NCI-H82 (cell line): ENCODE results near the gene ATE1.
"Not testable (repeated sequence)": the region's sequence is repeated elsewhere in the genome, so short reads cannot be mapped to it uniquely, and the experiment has no call there.

ENCODE experiments used
- DNase-seq: peaks from one replicate; lab custom pipeline; 2025; lab: John Stamatoyannopoulos, UW

The ATE1 gene

GRCh38 chr10:121830101-121830500 lies 97.7 kb downstream of the ATE1 start:
- no peak for DNase-seq

DNA sequence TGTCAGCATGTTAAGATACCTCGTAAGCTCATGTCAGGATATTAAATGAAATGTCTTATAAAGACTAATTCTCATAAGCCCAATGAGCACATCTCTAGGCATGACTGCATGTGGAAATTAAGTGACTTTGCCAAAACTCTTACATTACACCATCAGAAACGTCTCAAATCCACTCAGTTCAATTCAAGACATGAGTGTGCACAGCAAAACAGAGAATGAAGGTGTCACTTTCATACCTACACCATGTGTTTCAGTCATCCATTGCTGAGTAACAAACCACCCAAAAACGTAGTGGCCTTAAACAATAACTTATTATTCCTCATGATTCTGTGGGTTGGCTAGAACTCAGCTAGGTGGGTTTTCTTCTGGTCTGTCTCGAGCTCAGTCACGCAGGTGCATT lies 99.8 kb downstream of the ATE1 start:
- no peak for DNase-seq

DNA sequence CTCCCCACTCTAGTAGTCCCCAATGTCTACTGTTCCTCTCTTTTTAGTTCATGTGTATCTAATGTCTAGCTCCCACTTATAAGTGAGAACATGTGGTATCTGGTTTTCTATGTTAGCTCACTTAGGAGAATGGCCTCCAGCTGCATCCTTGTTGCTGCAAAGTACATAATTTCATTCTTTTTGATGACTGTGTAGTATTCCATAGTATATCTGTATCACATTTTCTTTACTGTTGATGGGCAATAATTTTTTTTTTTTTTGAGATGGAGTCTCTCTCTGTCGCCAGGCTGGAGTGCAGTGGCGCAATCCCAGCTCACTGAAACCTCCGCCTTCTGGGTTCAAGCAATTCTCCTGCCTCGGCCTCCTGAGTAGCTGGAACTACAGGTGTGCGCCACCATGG lies 101.1 kb downstream of the ATE1 start:
- not testable (repeated sequence) for DNase-seq

DNA sequence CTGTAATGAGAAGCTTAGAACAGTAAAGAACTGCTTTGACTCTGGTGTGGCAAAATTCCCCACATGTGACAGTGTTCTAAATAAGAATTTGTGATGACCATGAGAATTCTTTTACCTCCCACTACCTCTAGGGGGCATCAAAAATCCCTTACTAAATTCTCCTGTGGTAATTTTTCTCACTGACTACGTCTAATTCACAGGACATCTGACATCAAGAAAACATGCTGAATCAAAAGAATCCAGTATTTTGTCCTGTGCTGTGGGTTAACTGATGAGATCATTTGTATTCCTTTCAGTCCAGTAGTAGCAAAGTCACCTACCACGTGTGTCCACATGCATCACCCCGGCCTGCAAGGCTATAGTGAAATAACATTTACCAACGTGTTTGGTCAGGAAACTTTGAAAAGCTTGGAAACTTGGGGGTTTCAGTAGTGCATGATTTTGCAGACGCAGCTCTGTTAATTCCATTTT lies 103.8 kb downstream of the ATE1 start:
- peak; percentile 59 for DNase-seq

- DNase-seq, result no peak
These were observed 105.1 kb downstream of the ATE1 start for GRCh38 chr10:121822724-121823123.

- no peak for DNase-seq
These were observed 105.7 kb downstream of the ATE1 start for GRCh38 chr10:121822180-121822579.

DNA sequence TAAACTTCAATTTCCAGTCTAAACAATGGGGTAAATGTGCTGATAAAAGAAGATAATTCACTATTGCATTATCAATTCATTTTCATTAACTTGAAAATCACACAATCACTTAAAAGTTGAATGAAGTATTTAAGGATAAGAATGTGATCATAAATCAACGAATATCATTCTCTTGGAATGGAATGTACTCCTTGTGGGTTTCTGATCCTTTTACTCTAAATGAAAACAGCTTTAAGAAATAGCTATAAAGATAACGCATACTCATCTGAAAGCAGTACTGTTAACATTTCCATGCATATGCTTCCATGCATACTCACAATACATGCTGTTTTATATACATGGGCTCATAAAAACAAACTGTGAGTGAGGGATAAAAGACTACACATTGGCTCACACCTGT lies 108.8 kb downstream of the ATE1 start:
- DNase-seq, result no peak

- no peak for DNase-seq
These were observed 109.2 kb downstream of the ATE1 start for GRCh38 chr10:121818599-121818998.

- no peak for DNase-seq
These were observed 111.6 kb downstream of the ATE1 start for GRCh38 chr10:121816197-121816596.

DNA sequence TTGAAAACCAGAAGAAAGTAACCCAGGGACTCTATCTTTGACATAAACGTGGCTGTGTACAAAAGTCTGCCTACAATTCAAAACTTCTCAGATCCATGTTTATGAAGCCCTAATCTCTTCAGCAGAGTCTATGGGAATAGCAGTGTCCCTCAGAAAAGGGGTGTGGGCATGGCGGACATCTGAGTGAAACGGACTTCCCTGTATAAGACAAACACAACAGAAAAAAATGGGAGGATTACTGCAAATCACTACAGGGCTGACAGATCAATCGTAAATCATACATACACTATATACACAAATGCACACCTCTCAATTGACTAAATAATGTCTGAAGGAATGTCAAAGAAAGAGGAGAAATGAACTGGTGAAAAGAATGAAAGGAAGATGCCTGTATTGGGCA lies 114.0 kb downstream of the ATE1 start:
- no peak for DNase-seq

GRCh38 chr10:121813211-121813815 lies 114.5 kb downstream of the ATE1 start:
- DNase-seq, result no peak

DNA sequence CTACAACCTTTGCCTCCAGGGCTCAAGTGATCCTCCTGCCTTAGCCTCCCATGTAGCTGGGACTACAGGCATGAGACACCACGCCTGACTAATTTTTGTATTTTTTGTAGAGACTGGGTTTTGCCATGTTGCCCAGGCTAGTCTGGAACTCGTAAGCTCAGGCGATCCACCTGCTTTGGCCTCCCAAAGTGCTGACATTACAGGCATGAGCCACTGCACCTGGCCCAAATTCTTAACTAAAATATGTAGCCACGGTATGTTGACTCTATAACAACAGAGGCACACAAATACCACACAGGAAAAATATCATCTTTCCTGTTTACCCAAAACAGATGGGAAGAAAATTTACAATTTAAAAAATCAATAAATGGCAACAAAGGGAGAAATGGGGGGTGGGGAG lies 115.8 kb downstream of the ATE1 start:
- no peak for DNase-seq

DNA sequence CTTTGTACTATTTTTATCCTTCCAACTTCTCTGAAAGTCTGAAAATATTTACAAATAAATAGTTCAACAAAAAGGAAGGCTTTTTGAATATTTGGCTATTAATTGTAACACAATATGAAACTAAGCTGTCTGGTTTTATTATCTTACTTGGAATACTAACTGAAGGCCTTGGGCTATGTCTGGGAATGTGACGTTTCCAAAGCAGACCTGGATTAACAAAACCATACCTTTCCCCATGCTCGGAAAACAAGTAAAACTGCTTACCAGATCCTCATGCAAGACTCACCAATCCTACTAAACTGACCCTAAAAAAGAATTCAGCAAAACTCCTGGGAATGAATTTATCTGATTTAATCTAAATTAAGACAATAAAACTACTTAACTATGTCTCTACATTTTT lies 116.4 kb downstream of the ATE1 start:
- no peak for DNase-seq

DNA sequence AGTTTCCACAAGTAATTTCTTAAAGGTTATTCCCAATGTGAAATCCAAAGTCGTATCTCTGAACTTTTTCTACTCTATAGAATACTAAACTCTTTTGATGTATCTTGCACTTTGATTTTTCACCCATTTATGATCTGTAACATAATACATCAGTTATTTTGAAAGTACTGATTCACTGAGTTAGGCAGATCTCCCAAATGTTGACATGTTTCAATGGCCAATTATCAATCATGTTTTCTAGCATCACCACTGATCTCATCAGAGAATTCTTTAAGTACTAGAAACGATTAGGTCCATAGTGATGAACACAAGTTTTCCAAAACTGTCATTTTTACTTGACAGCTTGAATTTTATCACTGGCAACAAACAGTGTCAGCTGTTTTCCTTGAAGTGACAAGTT lies 119.0 kb downstream of the ATE1 start:
- no peak for DNase-seq

DNA sequence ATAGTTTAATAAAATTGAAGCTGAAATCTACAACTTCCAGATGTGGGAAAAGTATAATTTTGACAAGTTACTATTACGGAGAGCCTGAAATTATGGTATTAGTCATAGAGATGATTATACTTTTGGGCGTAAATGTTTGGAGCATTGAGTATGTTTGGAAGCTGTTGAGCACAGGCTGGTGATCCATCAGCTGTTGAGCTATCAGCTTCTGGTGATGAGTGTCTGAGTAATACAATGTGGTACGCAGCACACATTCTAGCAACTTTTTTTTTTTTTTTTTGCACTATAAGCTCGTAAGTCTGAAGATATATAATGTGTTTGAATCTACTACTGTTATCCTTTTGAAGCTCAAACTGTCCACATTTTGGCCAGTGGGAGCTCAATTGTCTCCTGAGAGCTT lies 123.4 kb downstream of the ATE1 start:
- DNase-seq, result no peak

DNA sequence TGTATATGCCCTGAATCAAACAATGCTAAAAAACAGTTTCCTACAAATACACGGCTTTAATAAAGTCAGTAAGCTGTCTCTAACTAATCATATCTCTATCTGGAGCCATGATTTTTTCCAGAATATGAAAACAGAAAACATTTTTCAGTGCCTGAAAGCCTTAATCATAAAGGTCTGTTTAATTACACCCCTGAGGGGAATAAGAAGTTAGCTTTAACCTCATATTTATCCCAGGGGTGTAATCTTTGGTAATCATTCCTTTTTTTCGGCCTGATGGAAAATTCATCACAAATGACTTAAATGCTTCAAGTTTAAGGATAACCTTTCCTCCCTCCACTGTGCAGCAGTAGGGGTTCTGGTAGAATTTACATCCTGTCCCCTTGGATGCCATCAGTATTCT lies 124.2 kb downstream of the ATE1 start:
- DNase-seq, result no peak

GRCh38 chr10:121800831-121801230 lies 127.0 kb downstream of the ATE1 start:
- DNase-seq, result no peak

GRCh38 chr10:121800146-121800545 lies 127.7 kb downstream of the ATE1 start:
- no peak for DNase-seq

- no peak for DNase-seq
These were observed 130.3 kb downstream of the ATE1 start for GRCh38 chr10:121797490-121797889.

DNA sequence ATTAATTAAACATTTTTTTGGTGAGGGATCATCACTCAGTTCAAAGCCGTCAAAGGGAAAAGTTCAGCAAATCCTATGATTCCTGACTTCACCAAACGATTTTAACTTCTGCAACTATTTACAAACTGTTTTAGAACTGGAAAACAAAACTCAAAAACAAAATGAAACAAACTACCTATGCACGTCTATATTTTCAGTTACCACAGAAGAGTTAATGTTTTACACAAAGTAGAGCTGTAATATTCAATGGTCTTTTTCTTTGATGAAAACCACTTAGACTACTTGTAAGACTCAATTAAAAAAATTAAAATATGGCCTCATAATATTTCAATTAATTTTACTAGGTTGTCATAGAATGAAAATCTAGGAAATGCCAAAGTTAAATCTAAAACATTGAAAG lies 131.5 kb downstream of the ATE1 start:
- no peak for DNase-seq

- no peak for DNase-seq
These were observed 135.6 kb downstream of the ATE1 start for GRCh38 chr10:121792198-121792597.

DNA sequence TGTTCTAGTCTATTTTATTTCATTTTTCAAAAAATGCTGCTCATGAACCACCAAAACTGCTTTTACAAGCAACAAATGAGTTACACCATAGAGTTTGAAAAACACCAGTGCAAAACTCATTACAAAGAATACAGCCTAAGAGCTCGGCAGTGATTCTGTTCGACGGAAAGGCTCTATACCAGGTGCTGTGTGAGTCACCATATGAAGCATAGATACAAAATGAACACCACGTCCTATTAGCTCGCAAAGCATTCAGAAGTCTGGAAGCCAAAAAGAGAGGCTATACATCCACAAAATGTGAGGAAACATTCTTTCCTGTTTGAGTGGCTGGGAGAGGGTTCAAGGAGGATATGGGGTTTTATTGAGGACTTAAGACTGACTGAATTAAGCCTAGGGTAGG lies 136.1 kb downstream of the ATE1 start:
- DNase-seq, result no peak

DNA sequence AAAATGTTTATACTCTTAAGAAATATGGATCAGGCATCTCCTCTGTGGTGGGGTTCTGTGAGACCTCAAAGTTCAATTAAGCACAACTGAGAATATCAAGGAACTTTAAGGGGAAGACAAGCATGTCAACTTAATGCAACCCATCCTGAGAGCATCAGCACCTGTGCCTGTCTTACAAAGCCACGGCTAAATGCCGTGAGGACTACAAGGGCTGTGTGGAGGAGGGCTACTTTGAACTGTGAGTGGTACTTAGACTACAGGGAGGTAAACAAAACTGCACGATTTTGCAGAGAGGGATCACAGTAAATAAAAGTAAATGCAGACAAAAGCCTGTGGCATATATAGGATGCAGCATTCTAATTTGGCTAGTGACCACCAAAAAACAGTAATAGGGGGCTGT lies 139.1 kb downstream of the ATE1 start:
- no peak for DNase-seq

DNA sequence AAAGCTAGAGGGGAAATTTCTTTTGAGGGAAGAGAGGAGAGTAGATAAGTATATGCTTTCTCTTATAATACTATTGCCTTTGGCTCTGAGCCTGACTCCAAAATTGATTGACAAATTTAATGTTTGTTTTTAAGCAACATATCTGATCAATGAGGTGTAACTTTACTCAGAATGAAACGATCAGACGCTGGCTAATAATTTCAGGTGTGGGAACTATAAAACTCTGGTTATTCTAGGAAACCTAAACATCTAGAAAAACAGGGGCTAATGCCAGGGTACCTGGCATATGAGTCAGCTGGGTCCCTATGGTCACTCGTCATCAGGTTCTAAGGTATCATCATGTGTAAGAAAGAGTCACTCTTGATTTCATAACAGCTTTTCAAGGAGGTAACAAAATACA lies 139.7 kb downstream of the ATE1 start:
- no peak for DNase-seq

GRCh38 chr10:121787169-121787568 lies 140.7 kb downstream of the ATE1 start:
- DNase-seq, result no peak
